MCF 10A (cell line): Measurements from ENCODE around the gene IFT27. TPM values are rescaled to one million over a fixed set of nuclear protein-coding genes. Genes with fewer than 3 reads are reported as not detected.

Source experiments
- BruUV-seq: library from RNA; stranded (reverse); fragments of 400-500 nt; replicated peaks from 2 replicates; lab custom pipeline; 2021; lab: Mats Ljungman, UMichigan
- CTCF ChIA-PET: fragments of 300-600 bp; sonication (Branson Sonifier 250); formaldehyde crosslinking; extraction: SDS; loops from one replicate; lab custom pipeline; 2021; ENCODE audit warnings: antibody characterized with exemption, inconsistent platforms; lab: Yijun Ruan, JAX
- POLR2A ChIA-PET: fragments of 300-600, 350-650 bp; sonication (Branson Sonifier 250); formaldehyde crosslinking; extraction: SDS; loops from one replicate; lab custom pipeline; 2020; ENCODE audit warnings: antibody characterized with exemption, inconsistent platforms; lab: Yijun Ruan, JAX
- DNase-seq: peaks from one replicate; pipeline ENCODE4 v3.0.0-alpha.2; 2018; ENCODE audit not compliant: unreplicated experiment
- H3K27ac Mint-ChIP-seq: one replicate; pipeline ENCODE4 v1.8.0; 2022; ENCODE audit warnings: mild to moderate bottlenecking, low read depth, mixed read lengths; ENCODE audit not compliant: unreplicated experiment
- H3K27me3 Mint-ChIP-seq: one replicate; pipeline ENCODE4 v1.8.0; 2022; ENCODE audit warnings: mixed read lengths; ENCODE audit not compliant: insufficient read depth, unreplicated experiment
- H3K36me3 Mint-ChIP-seq: one replicate; pipeline ENCODE4 v1.8.0; 2022; ENCODE audit warnings: mild to moderate bottlenecking, moderate library complexity, mixed read lengths; ENCODE audit not compliant: insufficient read depth, unreplicated experiment
- H3K4me1 Mint-ChIP-seq: one replicate; pipeline ENCODE4 v1.8.0; 2022; ENCODE audit warnings: mixed read lengths; ENCODE audit not compliant: insufficient read depth, unreplicated experiment
- H3K4me3 Mint-ChIP-seq: one replicate; pipeline ENCODE4 v1.8.0; 2022; ENCODE audit warnings: mild to moderate bottlenecking, moderate library complexity, mixed read lengths; ENCODE audit not compliant: unreplicated experiment
- H3K9me3 Mint-ChIP-seq: one replicate; pipeline ENCODE4 v1.8.0; 2022; ENCODE audit warnings: mixed read lengths; ENCODE audit not compliant: unreplicated experiment
- intact Hi-C: fragments of 100-400 bp; cut with micrococcal nuclease; formaldehyde crosslinking; loops from 2 replicates; pipeline ENCODE4 v1.14.1; 2022
- total RNA-seq: library from RNA; stranded (reverse); gene quantifications from 2 replicates; pipeline ENCODE4 v1.2.3, GENCODE V29; 2022
- TF ChIP-seq, protein P1 (sequence below): fragments of 200-600 bp; IDR thresholded peaks from one replicate; pipeline ENCODE4 v1.8.0; 2022; ENCODE audit warnings: antibody characterized with exemption, mild to moderate bottlenecking; ENCODE audit not compliant: unreplicated experiment

The IFT27 gene
- total RNA-seq, 1 experiment from 2014 or later, result 17.6 TPM

DNA sequence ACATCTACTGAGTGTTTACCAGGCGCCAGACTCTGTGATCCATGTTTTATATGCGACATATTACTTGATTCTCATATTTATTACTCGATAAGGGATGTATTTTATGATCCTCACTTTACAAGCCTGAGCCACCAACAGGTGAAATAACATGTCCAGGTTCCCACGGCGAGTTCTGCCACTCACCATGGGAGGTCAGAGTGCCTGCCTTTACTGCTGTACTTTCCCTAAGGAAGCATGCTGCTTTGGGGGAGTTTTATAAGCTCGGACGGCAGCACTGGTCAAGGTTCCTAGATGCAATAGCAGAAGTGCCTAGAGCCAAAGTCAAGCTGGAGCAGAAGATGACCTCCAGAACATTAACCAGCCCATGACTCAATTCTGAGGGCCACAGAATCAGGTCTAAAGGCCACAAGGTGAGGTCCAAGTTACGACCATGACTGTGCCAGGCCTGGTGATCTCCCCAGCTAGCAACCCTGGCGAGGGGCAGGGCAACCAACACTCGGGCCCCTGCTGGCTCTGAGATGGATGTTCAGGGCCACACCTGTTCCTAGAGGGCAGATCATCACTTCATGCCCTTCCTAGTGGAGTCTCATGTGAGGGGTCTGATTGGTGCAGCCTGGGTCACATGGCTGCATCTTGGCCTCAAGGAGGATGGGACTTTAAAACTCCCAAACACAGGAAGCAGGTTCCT lies 14.2 kb downstream of the IFT27 start:
- H3K9me3 Mint-ChIP-seq, result no peaks in the 10 kb centered on the region
- CTCF ChIA-PET, result interaction anchor here (0.7 to 2.5 kb wide), 6 partner anchors 9 to 216 kb away, joined by 3 to 18 read pairs (median 6); no protein-coding TSS in a partner anchor
- TF ChIP-seq, protein P1, sequence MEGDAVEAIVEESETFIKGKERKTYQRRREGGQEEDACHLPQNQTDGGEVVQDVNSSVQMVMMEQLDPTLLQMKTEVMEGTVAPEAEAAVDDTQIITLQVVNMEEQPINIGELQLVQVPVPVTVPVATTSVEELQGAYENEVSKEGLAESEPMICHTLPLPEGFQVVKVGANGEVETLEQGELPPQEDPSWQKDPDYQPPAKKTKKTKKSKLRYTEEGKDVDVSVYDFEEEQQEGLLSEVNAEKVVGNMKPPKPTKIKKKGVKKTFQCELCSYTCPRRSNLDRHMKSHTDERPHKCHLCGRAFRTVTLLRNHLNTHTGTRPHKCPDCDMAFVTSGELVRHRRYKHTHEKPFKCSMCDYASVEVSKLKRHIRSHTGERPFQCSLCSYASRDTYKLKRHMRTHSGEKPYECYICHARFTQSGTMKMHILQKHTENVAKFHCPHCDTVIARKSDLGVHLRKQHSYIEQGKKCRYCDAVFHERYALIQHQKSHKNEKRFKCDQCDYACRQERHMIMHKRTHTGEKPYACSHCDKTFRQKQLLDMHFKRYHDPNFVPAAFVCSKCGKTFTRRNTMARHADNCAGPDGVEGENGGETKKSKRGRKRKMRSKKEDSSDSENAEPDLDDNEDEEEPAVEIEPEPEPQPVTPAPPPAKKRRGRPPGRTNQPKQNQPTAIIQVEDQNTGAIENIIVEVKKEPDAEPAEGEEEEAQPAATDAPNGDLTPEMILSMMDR, result no peak

DNA sequence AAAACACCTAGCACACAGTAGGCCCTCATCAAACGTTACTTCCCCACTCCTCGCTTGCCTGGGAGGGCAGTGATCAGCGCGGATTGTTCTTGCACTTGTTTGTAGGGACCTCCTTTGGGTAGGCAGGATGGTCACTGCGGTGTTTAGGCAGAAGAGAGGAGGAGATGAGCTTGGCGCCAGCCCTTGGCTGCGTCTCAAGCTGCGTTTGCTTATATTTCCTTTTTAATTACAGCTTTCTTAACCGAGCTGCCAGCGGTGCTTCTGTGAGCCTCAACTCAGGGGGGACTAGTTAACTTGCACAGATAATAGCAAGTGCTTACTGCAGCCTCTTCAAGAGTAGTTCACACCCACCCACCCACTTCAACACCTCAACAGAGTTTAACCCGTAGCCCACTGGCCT lies 15.1 kb downstream of the IFT27 start:
- Mint-ChIP-seq H3K36me3 (no peaks in the 10 kb centered on the region), H3K4me1 (peaks cover 29% of the 10 kb centered on the region), H3K9me3 (no peaks in the 10 kb centered on the region), H3K4me3 (no peak overlapping the region), H3K27me3 (no peaks in the 10 kb centered on the region), H3K27ac (no peak overlapping the region)
- TF ChIP-seq, protein P1, result no peak
- intact Hi-C loops, result loop anchor here (5.0 kb wide), 2 partner anchors 118 to 213 kb away; no protein-coding TSS in a partner anchor
- POLR2A ChIA-PET, result interaction anchor here (6.8 kb wide), 1 partner anchor 14 kb away, joined by 69 read pairs; the partner anchor contains the start of gene IFT27
- CTCF ChIA-PET, result interaction anchor here (1.0 to 2.5 kb wide), 5 partner anchors 13 to 217 kb away, joined by 4 to 18 read pairs (median 6); no protein-coding TSS in a partner anchor
- DNase-seq, result no peak
- BruUV-seq, result no TSS peak

More for the DNA sequence above, 14.2 kb downstream of the IFT27 start:
- H3K4me3 Mint-ChIP-seq, result no peak overlapping the region
- peaks cover 29% of the 10 kb centered on the region for H3K4me1 Mint-ChIP-seq
- peak overlapping the region; percentile 52 for H3K27ac Mint-ChIP-seq
- POLR2A ChIA-PET, result interaction anchor here (1.1 to 6.8 kb wide), 5 partner anchors 8 to 232 kb away, joined by 3 to 69 read pairs (median 7); partner anchors contain the start of gene IFT27
- no peaks in the 10 kb centered on the region for H3K27me3 Mint-ChIP-seq
- DNase-seq, result no peak
- no peaks in the 10 kb centered on the region for H3K36me3 Mint-ChIP-seq
- intact Hi-C loops, result loop anchor here (5.0 kb wide), 2 partner anchors 119 to 214 kb away; no protein-coding TSS in a partner anchor
- BruUV-seq, result no TSS peak

DNA sequence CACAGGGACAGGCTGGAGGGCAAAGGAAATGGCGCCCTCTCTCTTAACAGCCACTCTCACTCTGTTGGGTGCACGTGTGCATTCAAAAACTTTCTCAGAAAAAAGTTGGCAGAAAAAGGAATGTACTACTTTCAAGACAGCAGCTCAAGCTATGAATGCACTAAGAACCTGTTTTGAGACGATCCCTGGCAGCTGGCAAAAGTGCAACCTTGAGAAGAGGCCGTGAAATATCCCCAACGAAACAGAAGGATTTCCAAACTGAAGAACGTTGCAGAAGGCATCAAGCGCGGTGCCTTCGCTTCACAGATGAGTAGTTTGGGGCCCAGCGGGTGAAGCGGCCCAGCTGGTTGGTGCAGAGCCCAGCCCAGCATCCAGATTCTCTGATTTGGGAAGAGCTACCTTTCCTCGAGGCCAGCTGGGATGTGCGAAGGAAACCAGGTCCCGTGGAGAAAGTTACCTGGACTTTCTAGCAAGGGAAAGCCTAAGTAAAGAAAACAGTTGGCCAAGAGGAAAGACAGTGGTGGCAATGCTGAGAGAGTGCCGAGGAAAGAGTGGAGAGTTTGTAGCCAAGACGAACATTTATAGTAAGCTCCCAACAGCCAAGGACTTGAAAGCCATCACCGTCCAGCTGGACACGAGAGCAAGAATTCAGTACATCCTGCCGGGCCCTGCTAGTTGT lies 16.3 kb downstream of the IFT27 start:
- TF ChIP-seq, protein P1, result no peak
- no peak overlapping the region for H3K27ac Mint-ChIP-seq
- no peaks in the 10 kb centered on the region for H3K9me3 Mint-ChIP-seq
- peaks cover 23% of the 10 kb centered on the region for H3K4me1 Mint-ChIP-seq
- H3K27me3 Mint-ChIP-seq, result no peaks in the 10 kb centered on the region
- DNase-seq, result no peak
- intact Hi-C loops, result loop anchor here (5.0 kb wide), 2 partner anchors 117 to 212 kb away; no protein-coding TSS in a partner anchor
- ChIA-PET POLR2A (interaction anchor here (6.8 kb wide), 1 partner anchor 15 kb away, joined by 69 read pairs; the partner anchor contains the start of gene IFT27), CTCF (interaction anchor here (0.7 to 1.6 kb wide), 4 partner anchors 15 to 235 kb away, joined by 3 to 8 read pairs (median 4); no protein-coding TSS in a partner anchor)
- no peaks in the 10 kb centered on the region for H3K36me3 Mint-ChIP-seq
- no peak overlapping the region for H3K4me3 Mint-ChIP-seq
- BruUV-seq, result no TSS peak
